Neural cell (in vitro differentiated cells): ENCODE data around the gene STAM2. TPM values are rescaled to one million over a fixed set of nuclear protein-coding genes. Genes with fewer than 3 reads are reported as not detected.

Experiments
- H2AFZ ChIP-seq: fragments of 200-600, 300-800 bp; sonication (generic), shearing (Covaris generic); 2 replicates; pipeline ENCODE4 v1.6.0; 2014; ENCODE audit warnings: low read depth, mild to moderate bottlenecking, antibody characterized with exemption, low read length, moderate library complexity
- H3F3A ChIP-seq: fragments of 200-600 bp; shearing (Covaris generic); 2 replicates; pipeline ENCODE4 v1.6.1; 2016; ENCODE audit warnings: mild to moderate bottlenecking, moderate library complexity, mixed read lengths, antibody characterized with exemption, low read length; ENCODE audit not compliant: insufficient read depth, poor library complexity, severe bottlenecking
- H3K27ac ChIP-seq: fragments of 200-600, 300-800 bp; sonication (generic), shearing (Covaris generic); 2 replicates; pipeline ENCODE4 v1.5.1; 2014; ENCODE audit warnings: mild to moderate bottlenecking, low read length, moderate library complexity
- H3K27me3 ChIP-seq: fragments of 300-800, 200-600 bp; sonication (generic), shearing (Covaris generic); 2 replicates; pipeline ENCODE4 v1.6.0; 2014; ENCODE audit warnings: mild to moderate bottlenecking, low read depth, low read length, moderate library complexity; ENCODE audit not compliant: insufficient read depth
- H3K36me3 ChIP-seq: fragments of 300-800, 200-600 bp; sonication (generic), shearing (Covaris generic); 2 replicates; pipeline ENCODE4 v1.5.1; 2014; ENCODE audit warnings: mild to moderate bottlenecking, antibody characterized with exemption, low read length, moderate library complexity; ENCODE audit not compliant: insufficient read depth
- H3K4me2 ChIP-seq: fragments of 300-800, 200-600 bp; sonication (generic), shearing (Covaris generic); 2 replicates; pipeline ENCODE4 v1.6.0; 2014; ENCODE audit warnings: mild to moderate bottlenecking, low read length
- H3K4me3 ChIP-seq: fragments of 300-800, 200-600 bp; sonication (generic), shearing (Covaris generic); 2 replicates; pipeline ENCODE4 v1.5.1; 2014; ENCODE audit warnings: mild to moderate bottlenecking, low read length, moderate library complexity
- H3K79me2 ChIP-seq: fragments of 200-600 bp; shearing (Covaris generic); replicated peaks from 2 replicates; pipeline ENCODE4 v1.6.0; 2014; ENCODE audit warnings: mild to moderate bottlenecking, low read length, moderate library complexity; ENCODE audit not compliant: insufficient read depth
- H3K9ac ChIP-seq: fragments of 300-800, 200-600 bp; sonication (generic), shearing (Covaris generic); 2 replicates; pipeline ENCODE4 v1.6.1; 2016; ENCODE audit warnings: mild to moderate bottlenecking, low read length, mixed read lengths
- H3K9me2 ChIP-seq: fragments of 200-600 bp; shearing (Covaris generic); 2 replicates; pipeline ENCODE4 v1.6.1; 2016; ENCODE audit warnings: mild to moderate bottlenecking, low read length, mixed read lengths; ENCODE audit not compliant: insufficient read depth
- H3K9me3 ChIP-seq: fragments of 200-600, 300-800 bp; sonication (generic), shearing (Covaris generic); 2 replicates; pipeline ENCODE4 v1.6.1; 2016; ENCODE audit warnings: mild to moderate bottlenecking, mixed run types, low read length, moderate library complexity, mixed read lengths
- H4K20me1 ChIP-seq: fragments of 200-600 bp; shearing (Covaris generic); 2 replicates; pipeline ENCODE4 v1.6.1; 2016; ENCODE audit warnings: mild to moderate bottlenecking, mixed run types; ENCODE audit not compliant: insufficient read depth
- CTCF ChIP-seq: fragments of 450-650 bp; IDR thresholded peaks from 2 replicates; pipeline ENCODE4 v1.5.1; 2014; ENCODE audit warnings: antibody characterized with exemption, mild to moderate bottlenecking, moderate library complexity; ENCODE audit not compliant: poor library complexity, severe bottlenecking
- EP300 ChIP-seq: fragments of 450-650 bp; conservative IDR thresholded peaks from 2 replicates; pipeline ENCODE4 v1.6.1; 2014; ENCODE audit warnings: antibody characterized with exemption, mild to moderate bottlenecking, moderate library complexity; ENCODE audit not compliant: poor library complexity, severe bottlenecking
- EZH2 ChIP-seq: fragments of 200-600, 300-800 bp; shearing (Covaris generic), sonication (generic); IDR thresholded peaks from 2 replicates; pipeline ENCODE4 v1.6.1; 2014; ENCODE audit warnings: antibody characterized with exemption, low read length, borderline replicate concordance, mild to moderate bottlenecking; ENCODE audit not compliant: insufficient read depth, poor library complexity, severe bottlenecking
- MXI1 ChIP-seq: fragments of 450-650 bp; conservative IDR thresholded peaks from 2 replicates; pipeline ENCODE4 v1.6.1; 2014; ENCODE audit warnings: antibody characterized with exemption, mild to moderate bottlenecking; ENCODE audit not compliant: poor library complexity, severe bottlenecking
- POLR2AphosphoS5 ChIP-seq: IDR thresholded peaks from 2 replicates; pipeline ENCODE4 v1.6.1; 2012
- RAD21 ChIP-seq: fragments of 450-650 bp; conservative IDR thresholded peaks from 2 replicates; pipeline ENCODE4 v1.6.1; 2014; ENCODE audit warnings: antibody characterized with exemption, mild to moderate bottlenecking, moderate library complexity
- REST ChIP-seq: IDR thresholded peaks from 2 replicates; pipeline ENCODE4 v1.6.1; 2012; ENCODE audit warnings: borderline replicate concordance
- SMC3 ChIP-seq: fragments of 450-650 bp; conservative IDR thresholded peaks from 2 replicates; pipeline ENCODE4 v1.6.1; 2014; ENCODE audit warnings: antibody characterized with exemption, mild to moderate bottlenecking, moderate library complexity; ENCODE audit not compliant: poor library complexity
- TAF1 ChIP-seq: IDR thresholded peaks from 2 replicates; pipeline ENCODE4 v1.6.1; 2012; ENCODE audit warnings: low read depth
- polyA plus RNA-seq: library from polyadenylated mRNA; depleted of rRNA; stranded (reverse); fragments of >200 nt; gene quantifications from 2 replicates; pipeline ENCODE4 v1.2.3, GENCODE V29; 2014

Gene STAM2
- polyA plus RNA-seq, 1 donor from 2014 or later: 47.5 TPM

GRCh38 chr2:152200565-152201465 lies 25.3 kb upstream of the STAM2 start:
- Histone ChIP-seq H3K27me3 (no peaks in the 10 kb centered on the region), H3K27ac (no peak overlapping the region), H3K9me2 (no peaks in the 10 kb centered on the region), H3K79me2 (no peaks in the 10 kb centered on the region), H3K4me3 (no peak overlapping the region), H3F3A (no peaks in the 10 kb centered on the region), H4K20me1 (no peaks in the 10 kb centered on the region), H3K9me3 (no peaks in the 10 kb centered on the region), H3K36me3 (no peaks in the 10 kb centered on the region), H3K4me2 (no peak overlapping the region), H3K9ac (no peak overlapping the region), H2AFZ (no peak overlapping the region)
- TF ChIP-seq RAD21 (no peak), CTCF (no peak), EZH2 (no peak), EP300 (no peak), TAF1 (no peak), SMC3 (no peak), POLR2AphosphoS5 (no peak), REST (no peak), MXI1 (no peak)

- H4K20me1 ChIP-seq: no peaks in the 10 kb centered on the region
- H3K9ac ChIP-seq: no peak overlapping the region
- no peaks in the 10 kb centered on the region for H3K9me2 ChIP-seq
- no peaks in the 10 kb centered on the region for H3K9me3 ChIP-seq
- H3F3A ChIP-seq: no peaks in the 10 kb centered on the region
- H3K79me2 ChIP-seq: no peaks in the 10 kb centered on the region
- H2AFZ ChIP-seq: no peak overlapping the region
- H3K36me3 ChIP-seq: no peaks in the 10 kb centered on the region
- no peak for TF ChIP-seq TAF1
- no peak for TF ChIP-seq CTCF
- no peak for TF ChIP-seq REST
- no peak for TF ChIP-seq MXI1
- TF ChIP-seq EP300: no peak
- TF ChIP-seq POLR2AphosphoS5: no peak
- no peak for TF ChIP-seq SMC3
- TF ChIP-seq RAD21: no peak
- no peak overlapping the region for H3K4me3 ChIP-seq
- no peaks in the 10 kb centered on the region for H3K27me3 ChIP-seq
- no peak overlapping the region for H3K27ac ChIP-seq
- no peak overlapping the region for H3K4me2 ChIP-seq
These were observed 24.5 kb upstream of the STAM2 start for GRCh38 chr2:152200101-152200500.
